Central memory CD8-positive, alpha-beta T cell (primary cell): ENCODE results near the gene GABRG3.

Experiments
- ATAC-seq: fragments of 150-1000 bp; cut with Tn5 transposase; replicated peaks from 2 replicates; pipeline ENCODE4 v1.10.0; 2022; ENCODE audit warnings: mild to moderate bottlenecking, moderate FRiP score, moderate number of reproducible peaks; ENCODE audit not compliant: poor library complexity, severe bottlenecking; ENCODE audit errors: extremely low read depth
- DNase-seq, 2 donors: peaks; one replicate each; pipeline ENCODE4 v3.0.0; 2021; ENCODE audit warnings: low spot score in 2 of 2
- H3K27ac Mint-ChIP-seq: one replicate; pipeline ENCODE4 v1.8.0; 2022; ENCODE audit warnings: low read depth, mild to moderate bottlenecking, moderate library complexity, mixed read lengths
- H3K27me3 Mint-ChIP-seq: one replicate; pipeline ENCODE4 v1.8.0; 2022; ENCODE audit warnings: mixed read lengths
- H3K36me3 Mint-ChIP-seq: one replicate; pipeline ENCODE4 v1.8.0; 2022; ENCODE audit warnings: mild to moderate bottlenecking, moderate library complexity, mixed read lengths; ENCODE audit not compliant: insufficient read depth
- H3K4me1 Mint-ChIP-seq: one replicate; pipeline ENCODE4 v1.8.0; 2022; ENCODE audit warnings: mixed read lengths
- H3K4me3 Mint-ChIP-seq: one replicate; pipeline ENCODE4 v1.8.0; 2022; ENCODE audit warnings: mild to moderate bottlenecking, moderate library complexity, mixed read lengths
- H3K9me3 Mint-ChIP-seq: one replicate; pipeline ENCODE4 v1.8.0; 2022; ENCODE audit warnings: mixed read lengths

The GABRG3 gene

GRCh38 chr15:27074179-27074578 is 103.2 kb downstream of the GABRG3 start:
- Mint-ChIP-seq H3K4me3 (no peak overlapping the region), H3K27ac (no peak overlapping the region), H3K27me3 (no peaks in the 10 kb centered on the region), H3K36me3 (no peaks in the 10 kb centered on the region), H3K4me1 (no peaks in the 10 kb centered on the region), H3K9me3 (peaks cover 20% of the 10 kb centered on the region)
- DNase-seq, result no peak
- no peak for ATAC-seq

GRCh38 chr15:27077790-27078189 is 106.8 kb downstream of the GABRG3 start:
- Mint-ChIP-seq H3K4me1 (no peaks in the 10 kb centered on the region), H3K27ac (no peak overlapping the region), H3K36me3 (no peaks in the 10 kb centered on the region), H3K4me3 (no peak overlapping the region), H3K9me3 (peaks cover 11% of the 10 kb centered on the region), H3K27me3 (no peaks in the 10 kb centered on the region)
- ATAC-seq (no peak), DNase-seq (no peak)

GRCh38 chr15:27081676-27082418 is 110.9 kb downstream of the GABRG3 start:
- no peak for ATAC-seq
- H3K27me3 Mint-ChIP-seq, result no peaks in the 10 kb centered on the region
- H3K27ac Mint-ChIP-seq, result no peak overlapping the region
- H3K4me3 Mint-ChIP-seq, result no peak overlapping the region
- H3K36me3 Mint-ChIP-seq, result no peaks in the 10 kb centered on the region
- no peaks in the 10 kb centered on the region for H3K9me3 Mint-ChIP-seq
- no peak for DNase-seq
- H3K4me1 Mint-ChIP-seq, result no peaks in the 10 kb centered on the region

GRCh38 chr15:27082526-27082925 is 111.5 kb downstream of the GABRG3 start:
- no peaks in the 10 kb centered on the region for H3K36me3 Mint-ChIP-seq

GRCh38 chr15:27084844-27085243 is 113.9 kb downstream of the GABRG3 start:
- Mint-ChIP-seq H3K36me3 (no peaks in the 10 kb centered on the region), H3K4me1 (no peaks in the 10 kb centered on the region), H3K27ac (no peak overlapping the region), H3K4me3 (no peak overlapping the region), H3K9me3 (no peaks in the 10 kb centered on the region), H3K27me3 (no peaks in the 10 kb centered on the region)
- ATAC-seq (no peak), DNase-seq (no peak)

More at GRCh38 chr15:27082526-27082925, 111.5 kb downstream of the GABRG3 start:
- DNase-seq, result no peak
- Mint-ChIP-seq H3K4me1 (no peaks in the 10 kb centered on the region), H3K27me3 (no peaks in the 10 kb centered on the region), H3K27ac (no peak overlapping the region), H3K4me3 (no peak overlapping the region), H3K9me3 (no peaks in the 10 kb centered on the region)
- no peak for ATAC-seq

GRCh38 chr15:27086149-27086548 is 115.2 kb downstream of the GABRG3 start:
- H3K4me1 Mint-ChIP-seq, result no peaks in the 10 kb centered on the region
- ATAC-seq (no peak), DNase-seq (no peak)
- no peaks in the 10 kb centered on the region for H3K36me3 Mint-ChIP-seq
- H3K9me3 Mint-ChIP-seq, result no peaks in the 10 kb centered on the region
- H3K27ac Mint-ChIP-seq, result no peak overlapping the region
- no peak overlapping the region for H3K4me3 Mint-ChIP-seq
- no peaks in the 10 kb centered on the region for H3K27me3 Mint-ChIP-seq

- no peaks in the 10 kb centered on the region for H3K36me3 Mint-ChIP-seq
- no peak for DNase-seq
- no peaks in the 10 kb centered on the region for H3K4me1 Mint-ChIP-seq
- no peaks in the 10 kb centered on the region for H3K27me3 Mint-ChIP-seq
- no peak for ATAC-seq
- H3K4me3 Mint-ChIP-seq, result no peak overlapping the region
- no peaks in the 10 kb centered on the region for H3K9me3 Mint-ChIP-seq
- H3K27ac Mint-ChIP-seq, result no peak overlapping the region
These were observed 115.8 kb downstream of the GABRG3 start for GRCh38 chr15:27086805-27087204.

- DNase-seq, result no peak
- no peak for ATAC-seq
- Mint-ChIP-seq H3K27ac (no peak overlapping the region), H3K36me3 (no peaks in the 10 kb centered on the region), H3K9me3 (peaks cover 2% of the 10 kb centered on the region), H3K27me3 (no peaks in the 10 kb centered on the region), H3K4me3 (no peak overlapping the region), H3K4me1 (no peaks in the 10 kb centered on the region)
These were observed 116.9 kb downstream of the GABRG3 start for GRCh38 chr15:27087651-27088583.

GRCh38 chr15:27088584-27089232 is 117.7 kb downstream of the GABRG3 start:
- ATAC-seq (no peak), DNase-seq (no peak)
- Mint-ChIP-seq H3K4me3 (no peak overlapping the region), H3K27ac (no peak overlapping the region), H3K4me1 (no peaks in the 10 kb centered on the region), H3K27me3 (no peaks in the 10 kb centered on the region), H3K9me3 (peaks cover 5% of the 10 kb centered on the region), H3K36me3 (no peaks in the 10 kb centered on the region)

- Mint-ChIP-seq H3K27me3 (no peaks in the 10 kb centered on the region), H3K9me3 (peaks cover 5% of the 10 kb centered on the region), H3K27ac (no peak overlapping the region), H3K4me1 (no peaks in the 10 kb centered on the region), H3K4me3 (no peak overlapping the region), H3K36me3 (no peaks in the 10 kb centered on the region)
- DNase-seq (no peak), ATAC-seq (no peak)
These were observed 118.2 kb downstream of the GABRG3 start for GRCh38 chr15:27089233-27089586.

GRCh38 chr15:27089676-27090075 is 118.7 kb downstream of the GABRG3 start:
- Mint-ChIP-seq H3K4me3 (no peak overlapping the region), H3K27ac (no peak overlapping the region), H3K36me3 (no peaks in the 10 kb centered on the region), H3K27me3 (no peaks in the 10 kb centered on the region), H3K9me3 (peaks cover 5% of the 10 kb centered on the region), H3K4me1 (no peaks in the 10 kb centered on the region)
- DNase-seq (no peak), ATAC-seq (no peak)

- H3K9me3 Mint-ChIP-seq, result peaks cover 11% of the 10 kb centered on the region
- no peaks in the 10 kb centered on the region for H3K36me3 Mint-ChIP-seq
- no peak overlapping the region for H3K4me3 Mint-ChIP-seq
- no peaks in the 10 kb centered on the region for H3K4me1 Mint-ChIP-seq
- no peak for DNase-seq
- no peak overlapping the region for H3K27ac Mint-ChIP-seq
- no peak for ATAC-seq
- H3K27me3 Mint-ChIP-seq, result no peaks in the 10 kb centered on the region
These were observed 120.4 kb downstream of the GABRG3 start for GRCh38 chr15:27091270-27091940.
